H1 (cell line): ENCODE results near the gene KRTAP20-4. TPM values are rescaled to one million over a fixed set of nuclear protein-coding genes. Genes with fewer than 3 reads are reported as not detected.

Experiments
- CTCF ChIA-PET: fragments of 300-600 bp; sonication (Branson Sonifier 250); formaldehyde crosslinking; loops from one replicate; lab custom pipeline; 2021; ENCODE audit not compliant: partially characterized antibody; lab: Charles Lee
- POLR2A ChIA-PET: fragments of 300-600 bp; sonication (Branson Sonifier 250); formaldehyde crosslinking; loops from one replicate; lab custom pipeline; 2021; ENCODE audit warnings: inconsistent platforms; ENCODE audit not compliant: partially characterized antibody; lab: Charles Lee
- DNase-seq, 2 experiments: peaks; one replicate each; pipeline versions ENCODE4 v3.0.0 to v3.0.0-alpha.2; 2010 to 2022; ENCODE audit warnings: low spot score in 2 of 2, low read depth in 1 of 2, mixed read lengths in 1 of 2
- FAIRE-seq: peaks from 2 replicates; lab custom pipeline; 2011; peaks lifted over from hg19 to GRCh38; lab: Jason Lieb, UNC
- H2AFZ ChIP-seq: 2 replicates; pipeline ENCODE4 v1.8.1; 2012; ENCODE audit warnings: low read length, inconsistent platforms
- H2AK5ac ChIP-seq: 2 replicates; pipeline ENCODE4 v1.6.1; 2013; ENCODE audit warnings: low read depth, low read length
- H2BK120ac ChIP-seq: replicated peaks from 2 replicates; pipeline ENCODE3; 2013; ENCODE audit warnings: low read depth, low read length, inconsistent platforms
- H2BK12ac ChIP-seq: 2 replicates; pipeline ENCODE4 v1.6.1; 2013; ENCODE audit warnings: low read depth, low read length
- H2BK15ac ChIP-seq: 2 replicates; pipeline ENCODE4 v1.6.1; 2013; ENCODE audit warnings: low read length
- H2BK20ac ChIP-seq: 2 replicates; pipeline ENCODE4 v1.6.1; 2013; ENCODE audit warnings: low read length
- H2BK5ac ChIP-seq: 2 replicates; pipeline ENCODE4 v1.6.1; 2013; ENCODE audit warnings: low read depth, low read length
- H3K14ac ChIP-seq: 2 replicates; pipeline ENCODE4 v1.6.1; 2013; ENCODE audit warnings: inconsistent platforms; ENCODE audit not compliant: insufficient read length
- H3K18ac ChIP-seq: 2 replicates; pipeline ENCODE4 v1.6.1; 2013; ENCODE audit warnings: low read length; ENCODE audit errors: extremely low read depth
- H3K23ac ChIP-seq: 2 replicates; pipeline ENCODE4 v1.6.1; 2013; ENCODE audit warnings: inconsistent platforms; ENCODE audit not compliant: insufficient read length
- H3K23me2 ChIP-seq: 2 replicates; pipeline ENCODE4 v1.6.1; 2013; ENCODE audit warnings: low read depth, low read length
- H3K27ac ChIP-seq: 2 replicates; pipeline ENCODE4 v1.6.1; 2011; ENCODE audit warnings: low read depth, low read length, inconsistent platforms
- H3K27me3 ChIP-seq, 4 experiments: replicated peaks in 1 of 4; 1 replicate in 1 of 4; 2 replicates in 3 of 4; pipeline versions ENCODE4 v1.6.1 to v1.8.1; 2011 to 2013; ENCODE audit warnings: low read length in 3 of 4, mild to moderate bottlenecking in 3 of 4, inconsistent platforms in 2 of 4, mixed read lengths in 2 of 4, moderate library complexity in 1 of 4; ENCODE audit not compliant: control insufficient read depth in 3 of 4, insufficient read depth in 3 of 4; ENCODE audit errors: extremely low read depth in 1 of 4
- H3K36me3 ChIP-seq, 4 experiments: 2 replicates each; pipeline versions ENCODE4 v1.6.1 to v1.8.1; 2011 to 2013; ENCODE audit warnings: mild to moderate bottlenecking in 4 of 4, low read length in 3 of 4, moderate library complexity in 2 of 4, control low read depth in 1 of 4, inconsistent platforms in 1 of 4; ENCODE audit not compliant: insufficient read depth in 4 of 4, control insufficient read depth in 2 of 4
- H3K4ac ChIP-seq: replicated peaks from 2 replicates; pipeline ENCODE3; 2013; ENCODE audit warnings: low read length, low read depth, mixed read lengths, inconsistent platforms; ENCODE audit not compliant: insufficient read length
- H3K4me1 ChIP-seq, 4 experiments: replicated peaks in 1 of 4; 1 replicate in 1 of 4; 2 replicates in 3 of 4; pipeline versions ENCODE4 v1.6.1 to v1.8.1; 2011 to 2013; ENCODE audit warnings: low read length in 3 of 4, inconsistent platforms in 2 of 4, mixed read lengths in 1 of 4; ENCODE audit not compliant: insufficient read depth in 4 of 4, control insufficient read depth in 3 of 4
- H3K4me2 ChIP-seq, 2 experiments: 2 replicates each; pipeline versions ENCODE4 v1.6.1 to v1.8.1; 2011 to 2013; ENCODE audit warnings: low read depth in 2 of 2, low read length in 2 of 2, control low read depth in 1 of 2, inconsistent platforms in 1 of 2, mild to moderate bottlenecking in 1 of 2; ENCODE audit not compliant: insufficient read depth in 1 of 2
- H3K4me3 ChIP-seq, 4 experiments: fragments of 200-600, 300-600 bp in 1 of 4; sonication (generic), shearing (Covaris generic), sonication (Bioruptor Twin) in 1 of 4; 2 replicates each; pipeline versions ENCODE4 v1.5.1 to v1.8.1; 2011 to 2016; ENCODE audit warnings: low read length in 4 of 4, low read depth in 3 of 4, control low read depth in 2 of 4, inconsistent platforms in 2 of 4, mild to moderate bottlenecking in 2 of 4, mixed read lengths in 1 of 4, moderate library complexity in 1 of 4; ENCODE audit not compliant: insufficient read depth in 2 of 4; ENCODE audit errors: extremely low read depth in 1 of 4
- H3K56ac ChIP-seq: replicated peaks from 2 replicates; pipeline ENCODE3; 2013; ENCODE audit warnings: low read depth, mild to moderate bottlenecking, mixed read lengths, low read length, inconsistent platforms; ENCODE audit not compliant: insufficient read length
- H3K79me1 ChIP-seq: 2 replicates; pipeline ENCODE4 v1.6.1; 2013; ENCODE audit warnings: low read depth, low read length, control low read depth
- H3K79me2 ChIP-seq, 2 experiments: 2 replicates each; pipeline versions ENCODE4 v1.6.1 to v1.8.1; 2012 to 2013; ENCODE audit warnings: low read length in 2 of 2, mild to moderate bottlenecking in 2 of 2, inconsistent platforms in 1 of 2; ENCODE audit not compliant: insufficient read depth in 2 of 2, control insufficient read depth in 1 of 2
- H3K9ac ChIP-seq, 4 experiments: replicated peaks in 1 of 4; 1 replicate in 1 of 4; 2 replicates in 3 of 4; pipeline versions ENCODE4 v1.6.1 to v1.8.1; 2011 to 2013; ENCODE audit warnings: low read depth in 3 of 4, low read length in 3 of 4, control low read depth in 2 of 4, mild to moderate bottlenecking in 2 of 4, moderate library complexity in 2 of 4, inconsistent platforms in 1 of 4; ENCODE audit errors: extremely low read depth in 1 of 4
- H3K9me3 ChIP-seq, 2 experiments: 2 replicates each; pipeline versions ENCODE4 v1.6.1 to v1.8.1; 2012 to 2013; ENCODE audit warnings: mild to moderate bottlenecking in 2 of 2, moderate library complexity in 2 of 2, control low read depth in 1 of 2, inconsistent platforms in 1 of 2, low read depth in 1 of 2, low read length in 1 of 2, mixed read lengths in 1 of 2; ENCODE audit not compliant: insufficient read depth in 2 of 2
- H4K20me1 ChIP-seq, 2 experiments: replicated peaks in 1 of 2; 2 replicates each; pipeline versions ENCODE3 to v1.8.1; 2011 to 2013; ENCODE audit warnings: inconsistent platforms in 2 of 2, low read length in 2 of 2, mild to moderate bottlenecking in 1 of 2; ENCODE audit not compliant: insufficient read depth in 2 of 2, control insufficient read depth in 1 of 2
- H4K5ac ChIP-seq: 2 replicates; pipeline ENCODE4 v1.6.1; 2013; ENCODE audit warnings: low read length, low read depth, mixed read lengths, inconsistent platforms; ENCODE audit not compliant: insufficient read length
- H4K8ac ChIP-seq: 2 replicates; pipeline ENCODE4 v1.8.0; 2013; ENCODE audit warnings: mild to moderate bottlenecking, moderate library complexity, low read length, inconsistent platforms; ENCODE audit not compliant: insufficient read depth; ENCODE audit errors: extremely low read depth
- H4K91ac ChIP-seq: replicated peaks from 2 replicates; pipeline ENCODE3; 2013; ENCODE audit warnings: low read length, mixed read lengths, inconsistent platforms; ENCODE audit not compliant: insufficient read length
- JUN ChIP-seq: IDR thresholded peaks from 2 replicates; pipeline ENCODE4 v1.6.1; 2011; ENCODE audit warnings: low read depth, mild to moderate bottlenecking, improper control_type of control experiment, low read length
- MAX ChIP-seq: IDR thresholded peaks from 2 replicates; pipeline ENCODE4 v1.6.1; 2012; ENCODE audit warnings: inconsistent platforms
- RAD21 ChIP-seq, 2 experiments: IDR thresholded peaks in 1 of 2; conservative IDR thresholded peaks in 1 of 2; 2 replicates each; pipeline ENCODE4 v1.6.1; 2011; ENCODE audit warnings: low read depth in 2 of 2, low read length in 2 of 2, improper control_type of control experiment in 1 of 2, inconsistent platforms in 1 of 2, mild to moderate bottlenecking in 1 of 2, moderate library complexity in 1 of 2
- TAF7 ChIP-seq: optimal IDR thresholded peaks from 2 replicates; pipeline ENCODE3; 2011; ENCODE audit warnings: low read depth, mild to moderate bottlenecking, inconsistent platforms, low read length, moderate library complexity, borderline replicate concordance
- polyA plus RNA-seq, 7 experiments: library from polyadenylated mRNA; depleted of rRNA in 3 of 7; stranded (reverse) in 5 of 7; unstranded in 2 of 7; fragments of >200 nt in 5 of 7; fragments of 200-250 nt in 2 of 7; gene quantifications; 1 replicate in 5 of 7; 2 replicates in 1 of 7; 4 replicates in 1 of 7; pipeline versions ENCODE4 v1.2.1 to v1.2.3, GENCODE V29; 2011 to 2013; ENCODE audit warnings: missing spikeins in 2 of 7, mixed read lengths in 2 of 7
- total RNA-seq: library from RNA; stranded (reverse); fragmentation: NEBNext Ultra II Directional; extraction: Animal tissue kit (Norgen Biotek cat#: 25700); gene quantifications from 2 replicates; pipeline ENCODE4 v1.2.1, GENCODE V29; 2021

KRTAP20-4 gene
- total and polyA plus RNA-seq, 2 of the 8 experiments (the other 6 are each of a cell fraction or from before 2014, with no cell fraction given) = not detected

- no peak for TF ChIP-seq RAD21 (IDR thresholded peaks at IDR 0.05 in 1 of 2, conservative IDR thresholded peaks at IDR 0.05 in 1 of 2; ENCODE audit: low read depth in 2 of 2, low read length in 2 of 2)
- TF ChIP-seq JUN = no peak
- TF ChIP-seq MAX = no peak
- no peak for TF ChIP-seq TAF7
- no peak overlapping the region for H2BK20ac ChIP-seq
- no peak overlapping the region for H3K4ac ChIP-seq
Measured at GRCh38 chr21:30577766-30578165, 42.7 kb upstream of the KRTAP20-4 start.

More at GRCh38 chr21:30577766-30578165, 42.7 kb upstream of the KRTAP20-4 start:
- ChIA-PET POLR2A (no interaction called here), CTCF (interaction anchor here (1.7 kb wide), 1 partner anchor 10 kb away, joined by 5 read pairs; no protein-coding TSS in a partner anchor)
- Histone ChIP-seq H2BK5ac (no peak overlapping the region), H3K4me3 (no peak overlapping the region), H4K20me1 (no peaks in the 10 kb centered on the region), H3K56ac (no peak overlapping the region), H3K27me3 (no peaks in the 10 kb centered on the region), H3K23ac (no peak overlapping the region), H3K36me3 (no peaks in the 10 kb centered on the region), H2AK5ac (no peak overlapping the region), H3K4me1 (no peaks in the 10 kb centered on the region), H2BK12ac (no peak overlapping the region), H3K79me2 (no peaks in the 10 kb centered on the region), H3K9ac (no peak overlapping the region), H4K91ac (no peak overlapping the region), H3K18ac (no peak overlapping the region), H3K14ac (no peak overlapping the region), H3K23me2 (no peaks in the 10 kb centered on the region), H2BK120ac (no peak overlapping the region), H3K79me1 (no peaks in the 10 kb centered on the region), H3K27ac (no peak overlapping the region), H2AFZ (no peak overlapping the region), H4K8ac (no peak overlapping the region), H3K9me3 (no peaks in the 10 kb centered on the region), H4K5ac (no peak overlapping the region), H3K4me2 (no peak overlapping the region), H2BK15ac (no peak overlapping the region)
- DNase-seq (no peak), FAIRE-seq (no peak)
